IPS DF 4.7 (cell line): ENCODE data around the gene LIFR.

ENCODE experiments used
- DNase-seq: peaks from one replicate; pipeline ENCODE4 v3.0.0-alpha.2; 2013; ENCODE audit warnings: low spot score; ENCODE audit errors: extremely low read depth

The LIFR gene

DNA sequence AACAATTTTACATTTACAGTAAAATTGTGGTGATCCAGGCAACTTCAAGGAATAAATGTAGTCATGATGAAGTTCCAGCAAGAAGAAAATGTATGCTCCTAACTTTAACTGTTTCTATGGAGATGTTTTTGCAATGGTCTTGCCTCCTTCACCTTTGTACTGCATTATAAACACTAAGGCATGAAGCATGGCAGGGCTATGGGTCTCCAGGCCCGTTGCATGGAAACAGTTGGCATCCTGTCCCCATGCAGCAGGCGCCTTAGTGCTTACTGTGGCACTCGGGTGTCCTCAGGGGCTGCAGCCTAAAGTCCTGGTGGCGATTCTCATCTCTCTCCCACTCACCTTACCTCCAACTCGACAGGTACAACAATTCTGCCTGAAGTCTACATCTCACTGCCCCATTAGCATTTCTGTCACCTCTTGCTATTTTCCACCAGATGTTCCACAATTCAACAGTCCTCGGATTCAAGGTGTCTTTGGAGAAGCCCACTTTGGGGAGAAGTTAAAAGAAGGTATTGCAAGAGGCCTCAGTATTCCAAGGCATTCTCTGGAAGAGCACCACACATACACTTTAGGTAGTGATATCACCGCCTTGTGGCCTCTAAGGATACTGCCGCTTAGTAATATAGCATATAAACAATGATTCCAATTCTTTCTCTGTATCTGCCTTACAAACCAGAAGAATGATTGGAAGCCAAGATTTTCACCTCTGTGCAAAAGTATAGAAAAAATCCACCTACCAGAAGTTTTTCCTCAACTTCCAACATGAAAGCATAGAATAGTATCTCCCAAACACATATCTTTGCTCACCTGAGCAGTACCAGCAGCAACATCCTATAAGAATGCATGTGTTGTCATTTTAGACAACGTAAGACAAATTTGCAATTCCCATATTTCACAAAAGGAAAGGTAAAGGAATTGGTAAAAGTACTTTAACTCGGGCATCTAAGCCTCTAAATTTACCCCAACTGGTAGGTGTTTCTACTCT, 5.1 kb downstream of the LIFR start:
- no peak for DNase-seq

DNA sequence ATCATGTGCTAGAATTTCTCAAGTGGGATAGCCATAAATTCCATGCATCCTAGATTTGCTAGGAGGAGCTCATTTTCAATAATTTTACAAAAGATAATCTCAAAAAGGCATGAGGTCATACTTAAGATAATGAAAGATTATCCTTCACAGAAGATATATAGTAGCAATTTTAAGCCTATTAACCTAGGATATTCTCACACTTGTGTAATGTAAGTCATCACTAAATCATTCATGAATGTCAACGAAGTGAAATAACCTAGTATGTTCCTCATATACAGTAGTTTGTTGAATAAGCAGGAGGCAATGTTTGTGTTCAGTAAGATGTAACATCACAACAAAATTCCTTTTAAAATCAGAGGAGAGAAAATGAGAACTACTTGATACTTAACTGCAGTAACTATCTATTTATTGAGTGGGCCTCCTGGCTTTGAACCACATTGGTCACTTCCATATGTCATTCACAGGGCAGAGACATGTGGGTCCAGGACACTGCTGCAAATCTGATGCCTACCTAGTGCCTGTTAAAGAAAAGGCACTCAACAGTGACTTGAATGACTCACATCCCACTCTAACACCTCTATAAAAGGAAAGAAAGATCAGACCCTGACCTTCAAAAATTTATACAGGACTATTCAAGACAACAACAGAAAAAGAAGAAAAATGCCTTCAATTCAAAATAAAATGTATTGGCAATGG, 8.2 kb downstream of the LIFR start:
- DNase-seq: no peak

DNA sequence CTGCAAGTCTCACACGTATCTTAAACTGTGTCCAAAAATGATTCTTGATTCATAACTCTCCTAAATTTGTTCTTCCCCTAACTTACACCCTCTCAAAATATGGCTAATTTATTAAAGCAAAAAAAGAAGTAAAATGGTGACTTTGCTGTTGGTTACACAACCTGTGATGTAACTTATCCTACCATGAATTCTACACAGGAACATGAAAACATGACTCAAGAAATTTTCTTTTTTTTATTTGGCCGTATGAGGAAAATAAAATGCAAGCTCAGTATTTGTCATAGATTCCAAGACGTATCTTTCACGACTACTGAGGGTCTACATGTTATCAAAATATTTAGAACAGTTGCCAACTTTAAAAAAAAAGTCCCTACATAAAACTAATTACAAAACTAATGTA, 9.2 kb downstream of the LIFR start:
- DNase-seq: no peak

DNA sequence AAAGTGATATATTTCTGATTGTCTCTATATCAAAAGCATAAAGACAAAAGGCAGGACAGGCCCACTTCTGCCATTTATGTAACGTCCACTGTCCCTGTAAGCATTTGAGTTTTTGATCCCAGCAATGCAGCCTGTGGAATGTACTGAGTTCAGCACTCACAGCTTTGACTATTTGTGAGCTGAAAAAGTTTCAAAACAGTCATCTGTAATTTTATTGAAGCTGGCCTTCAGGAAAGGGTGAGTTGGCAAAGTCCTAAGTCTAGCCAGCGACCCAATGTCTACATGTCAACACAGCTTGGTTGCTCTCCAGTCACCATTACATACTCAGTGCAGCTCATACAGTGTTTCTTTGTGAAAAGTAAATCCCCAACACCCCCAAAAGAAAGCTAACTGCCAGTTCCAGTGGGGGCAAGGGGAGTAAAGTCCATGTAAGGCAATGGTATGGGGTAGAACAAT, 9.7 kb downstream of the LIFR start:
- no peak for DNase-seq

DNA sequence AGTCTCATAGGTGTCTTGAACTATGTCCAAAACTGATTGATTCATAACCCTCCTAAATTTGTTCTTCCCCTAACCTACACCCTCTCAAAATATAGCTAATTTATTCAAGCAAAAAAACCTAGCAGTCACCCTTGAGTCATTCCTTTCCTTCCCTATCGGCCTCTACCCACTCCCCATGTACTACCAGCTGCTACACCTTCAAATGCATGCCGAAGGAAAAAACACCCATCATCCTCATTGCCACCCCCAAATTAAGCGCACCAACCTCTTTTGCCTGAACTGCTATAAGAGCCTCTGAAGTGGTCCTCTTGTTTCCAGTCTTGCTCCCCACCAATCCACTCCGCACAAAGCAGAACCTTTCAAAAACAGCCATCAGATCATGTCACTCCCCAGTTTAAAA, 12.6 kb downstream of the LIFR start:
- no peak for DNase-seq

DNA sequence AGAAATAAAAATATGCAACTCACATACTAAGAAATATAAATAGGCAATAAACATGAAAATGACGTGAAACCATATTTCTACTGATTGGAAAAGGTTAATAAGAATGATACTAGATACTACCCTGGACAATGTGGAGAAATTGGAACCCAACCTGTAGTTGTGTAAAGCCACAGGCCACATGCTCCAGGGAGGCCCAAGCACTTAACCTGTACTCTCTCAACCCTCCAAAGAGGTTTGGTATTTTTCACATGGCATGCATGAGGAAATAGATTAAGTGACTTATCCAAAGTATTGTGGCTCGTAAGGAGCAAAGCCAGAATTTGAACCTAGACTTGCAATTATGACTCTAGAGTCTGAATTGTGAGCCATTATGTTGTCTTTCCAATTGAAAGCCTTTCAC, 13.4 kb downstream of the LIFR start:
- no peak for DNase-seq

DNA sequence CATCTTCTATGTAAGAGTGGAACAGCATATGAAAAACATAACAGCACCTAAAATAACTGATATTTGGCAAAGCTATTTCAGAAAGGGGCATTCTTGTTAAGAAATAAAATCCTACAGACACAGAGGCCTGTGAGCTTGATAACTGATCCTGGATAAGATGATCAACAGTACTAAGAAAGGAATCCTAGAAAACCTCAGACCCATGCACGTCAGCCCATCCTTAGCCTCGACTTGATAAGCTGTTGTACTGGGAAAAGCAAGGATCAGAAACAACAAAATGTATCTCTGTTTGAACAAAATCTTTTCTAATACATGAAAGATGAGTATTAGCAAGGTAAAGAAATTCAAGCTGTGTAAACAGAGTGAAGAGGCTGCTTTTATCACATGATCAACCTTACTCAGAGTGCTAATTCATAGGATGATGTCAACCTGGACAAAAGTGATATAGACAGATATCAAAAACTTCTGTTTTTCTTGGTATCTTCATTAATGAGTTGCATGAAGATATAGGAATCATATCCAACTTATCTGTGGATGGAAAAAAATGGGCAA, 15.2 kb downstream of the LIFR start:
- DNase-seq: no peak

DNA sequence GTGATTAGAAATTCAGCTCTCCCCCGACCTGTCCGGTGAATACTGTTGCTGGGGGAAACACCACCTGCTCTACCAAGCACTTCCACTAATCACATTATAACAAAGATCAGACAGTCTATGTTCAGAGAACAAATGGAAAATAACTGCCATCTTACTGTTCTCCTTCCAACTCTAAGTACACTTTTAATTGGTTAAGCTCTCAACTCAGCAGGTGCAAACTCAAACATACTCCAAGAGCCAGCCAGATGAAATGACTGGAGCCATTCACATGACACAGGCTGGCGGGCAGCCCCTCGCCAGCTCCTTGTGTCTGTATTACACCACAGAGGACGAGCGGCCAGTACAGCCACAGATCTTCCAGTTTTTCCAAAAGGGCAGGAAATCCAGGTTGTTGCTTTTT, 16.1 kb downstream of the LIFR start:
- DNase-seq: no peak

DNA sequence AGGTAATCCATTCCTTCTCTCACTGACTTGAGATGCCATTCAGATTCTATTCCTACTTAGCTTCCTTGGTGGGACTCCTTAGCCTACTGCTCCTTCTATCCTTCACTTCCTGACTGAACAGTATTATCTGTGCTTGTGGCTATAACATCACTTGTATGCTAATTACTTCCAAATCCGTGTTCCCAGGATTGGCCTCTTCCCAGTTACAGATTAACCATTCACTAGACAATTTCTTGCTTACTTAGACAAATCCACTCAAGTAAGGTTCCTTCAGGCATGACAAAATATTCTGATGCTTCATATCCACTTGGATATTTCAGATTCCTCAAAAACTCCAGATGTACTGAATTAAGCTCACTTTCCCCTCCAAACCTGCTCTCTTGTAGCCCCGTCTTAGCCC, 18.3 kb downstream of the LIFR start:
- no peak for DNase-seq

DNA sequence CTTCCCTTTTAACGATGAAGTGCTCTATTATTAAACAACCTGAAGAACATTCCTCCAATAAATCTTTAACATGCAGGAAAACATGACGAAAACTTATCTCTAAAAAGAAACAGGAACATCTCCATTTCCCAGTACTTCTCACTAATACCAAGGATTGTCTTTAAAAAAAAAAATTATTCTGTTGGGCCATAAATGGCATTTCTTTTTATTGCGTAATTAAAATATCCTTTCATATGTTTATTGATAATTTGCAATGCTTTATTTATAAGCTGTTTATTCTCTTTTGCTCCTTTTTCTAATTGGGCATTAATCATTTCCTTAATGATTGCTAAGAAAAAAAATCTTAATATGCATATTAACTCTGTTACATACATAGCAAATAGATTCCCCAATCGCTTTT, 18.9 kb downstream of the LIFR start:
- no peak for DNase-seq

DNA sequence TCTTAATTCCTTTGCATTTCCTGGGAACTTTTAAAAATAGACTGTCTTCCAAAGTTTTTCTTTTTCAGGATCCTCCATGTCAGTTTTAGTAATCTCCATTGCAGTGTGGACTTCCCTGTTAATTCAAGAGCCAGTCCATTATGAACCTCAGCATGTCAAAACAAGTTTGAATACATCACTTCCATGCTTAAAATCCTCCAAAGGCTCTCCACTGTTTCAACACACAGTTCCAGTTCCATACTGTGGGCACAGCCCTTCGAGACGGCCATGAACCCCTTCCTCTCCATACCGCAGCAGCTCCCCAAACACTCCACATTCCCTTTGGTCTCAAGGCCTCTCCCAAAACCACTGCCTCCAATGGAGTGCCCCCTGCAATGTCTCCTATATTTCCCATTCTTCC, 19.5 kb downstream of the LIFR start:
- no peak for DNase-seq

DNA sequence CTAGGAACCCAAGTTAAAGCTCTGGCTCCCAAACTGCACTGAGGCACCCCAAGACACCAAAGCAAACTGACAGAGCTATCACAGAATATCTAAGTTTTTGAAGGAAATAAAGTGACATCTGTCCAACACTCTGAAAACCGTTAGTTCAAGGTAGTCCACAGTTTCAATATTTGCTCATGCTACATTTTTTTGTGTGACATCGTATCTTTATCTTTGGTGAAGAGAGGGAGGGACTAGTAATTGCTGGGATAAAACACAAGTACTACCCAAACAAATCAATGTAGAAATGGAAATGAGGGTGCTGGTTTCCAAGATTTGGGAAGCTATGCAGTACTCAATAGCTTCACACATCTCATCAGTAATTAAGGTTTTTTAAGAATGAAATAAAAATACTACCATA, 20.6 kb downstream of the LIFR start:
- no peak for DNase-seq

DNA sequence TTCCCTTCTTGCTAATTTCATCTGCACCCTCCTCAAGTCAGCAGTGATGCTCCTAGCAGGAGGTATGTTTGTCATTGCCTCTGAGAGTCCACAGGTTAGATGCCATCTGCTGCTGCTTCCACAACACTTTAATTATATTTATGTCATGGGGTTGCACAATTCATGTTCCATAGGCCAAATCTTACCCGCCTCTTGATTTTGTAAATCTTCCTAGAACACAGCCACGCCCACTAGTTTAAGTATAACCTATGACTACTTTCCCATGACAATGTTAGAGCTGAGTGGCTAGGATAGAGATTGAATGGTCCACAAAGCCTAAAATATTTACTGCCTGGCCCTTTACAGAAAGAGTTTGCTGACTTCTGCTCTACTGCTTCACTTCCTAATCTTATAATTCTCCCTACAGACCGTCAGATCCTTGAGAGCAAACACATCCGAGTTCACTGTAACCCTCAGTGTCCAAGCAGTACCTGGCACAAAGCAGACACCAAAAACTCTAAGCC, 21.1 kb downstream of the LIFR start:
- no peak for DNase-seq

DNA sequence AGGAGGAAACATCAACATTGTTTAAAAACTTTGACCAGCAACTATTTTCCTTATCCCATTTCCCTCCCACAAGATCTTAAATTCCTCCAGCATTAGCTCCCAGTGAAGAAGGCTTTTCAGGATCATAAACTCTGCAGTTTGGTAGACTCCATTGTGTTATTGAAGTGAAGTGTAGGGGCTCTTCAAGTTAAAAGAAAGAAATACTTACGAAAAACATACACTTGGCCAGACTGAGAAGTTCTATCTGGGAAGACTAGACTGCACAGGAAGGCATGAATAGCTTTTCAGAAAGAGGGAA, 22.3 kb downstream of the LIFR start:
- DNase-seq: no peak

DNA sequence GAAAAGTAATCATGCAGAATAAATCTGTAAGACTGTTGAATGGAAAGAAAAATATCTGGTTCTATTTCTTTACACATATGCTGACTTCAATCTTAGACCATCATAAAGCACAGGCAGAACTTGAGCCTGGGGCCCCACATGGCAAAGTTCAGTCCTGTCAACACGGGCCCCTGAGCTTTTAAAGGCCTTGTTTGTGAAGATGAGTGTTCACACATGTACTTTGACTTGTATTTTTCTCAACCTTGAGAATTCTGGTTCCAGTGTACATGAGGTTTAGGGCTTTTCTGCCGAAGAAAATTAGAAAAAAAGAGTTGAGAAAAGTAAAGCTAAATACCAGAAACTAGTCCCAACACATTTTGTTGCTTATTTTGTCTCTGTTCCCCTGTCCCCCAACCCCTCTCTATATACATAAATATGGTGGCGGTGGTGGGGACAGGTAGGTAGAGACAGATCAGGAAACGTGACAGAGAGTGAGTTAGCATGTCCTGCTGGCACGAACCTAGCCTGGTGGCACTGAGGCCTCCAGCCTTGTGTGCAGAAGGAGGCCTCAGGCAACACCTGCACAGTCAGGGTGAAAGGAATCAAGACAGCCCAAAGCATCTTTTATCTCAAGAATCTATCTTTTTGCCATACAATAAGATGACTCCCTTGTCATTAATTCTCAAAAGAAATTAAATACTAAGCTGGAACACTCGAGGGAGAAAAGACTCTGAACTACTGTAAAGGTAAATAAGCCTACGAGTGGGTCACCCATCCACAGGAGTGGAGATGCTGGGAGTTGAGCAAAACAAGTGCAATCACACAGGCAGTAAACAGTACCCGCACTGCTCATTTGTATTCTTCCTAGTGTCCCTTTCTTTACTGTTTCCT, 22.9 kb downstream of the LIFR start:
- DNase-seq: no peak

DNA sequence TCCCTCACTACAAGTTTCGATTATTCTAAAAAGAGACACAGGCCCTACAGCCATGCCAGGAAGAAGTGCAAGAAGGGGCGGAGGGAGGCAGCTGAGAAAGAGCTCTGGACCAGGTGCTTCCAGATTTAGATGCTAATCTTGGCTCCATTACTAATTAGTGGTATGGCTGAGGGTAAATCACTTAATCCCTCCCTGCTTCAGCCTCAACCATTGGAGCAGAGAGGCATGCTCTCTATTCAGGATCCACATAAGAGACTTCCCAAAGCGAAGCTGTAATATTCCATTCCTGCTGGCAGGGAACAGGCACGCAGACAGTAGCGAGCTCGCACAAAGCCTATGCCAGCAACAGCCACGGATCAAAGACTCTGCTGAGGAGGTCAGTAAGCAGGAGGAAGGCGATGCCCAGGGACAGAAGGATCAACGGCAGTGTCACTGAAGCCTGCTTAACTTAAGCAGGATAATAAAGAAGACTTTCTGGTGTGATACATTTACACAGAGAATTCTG, 24.2 kb downstream of the LIFR start:
- no peak for DNase-seq

DNA sequence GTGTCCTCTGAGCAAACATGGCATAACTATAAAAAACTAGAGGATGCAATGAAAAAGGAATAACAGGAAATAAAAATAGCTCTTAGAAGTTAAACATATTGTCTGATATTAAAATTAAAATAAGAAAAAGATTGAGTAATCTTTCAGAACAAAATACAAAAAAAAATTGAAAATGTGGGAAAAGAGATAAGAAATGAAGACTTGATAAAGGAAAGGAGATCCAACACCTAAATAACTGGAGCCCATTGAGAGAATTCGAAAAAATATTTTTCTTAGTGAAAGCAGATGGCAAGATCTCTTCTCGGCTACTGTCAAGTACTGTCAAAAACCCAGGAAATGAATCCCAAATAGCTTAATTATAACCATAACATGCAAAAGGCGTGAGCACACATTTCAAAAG, 24.9 kb downstream of the LIFR start:
- DNase-seq: no peak

DNA sequence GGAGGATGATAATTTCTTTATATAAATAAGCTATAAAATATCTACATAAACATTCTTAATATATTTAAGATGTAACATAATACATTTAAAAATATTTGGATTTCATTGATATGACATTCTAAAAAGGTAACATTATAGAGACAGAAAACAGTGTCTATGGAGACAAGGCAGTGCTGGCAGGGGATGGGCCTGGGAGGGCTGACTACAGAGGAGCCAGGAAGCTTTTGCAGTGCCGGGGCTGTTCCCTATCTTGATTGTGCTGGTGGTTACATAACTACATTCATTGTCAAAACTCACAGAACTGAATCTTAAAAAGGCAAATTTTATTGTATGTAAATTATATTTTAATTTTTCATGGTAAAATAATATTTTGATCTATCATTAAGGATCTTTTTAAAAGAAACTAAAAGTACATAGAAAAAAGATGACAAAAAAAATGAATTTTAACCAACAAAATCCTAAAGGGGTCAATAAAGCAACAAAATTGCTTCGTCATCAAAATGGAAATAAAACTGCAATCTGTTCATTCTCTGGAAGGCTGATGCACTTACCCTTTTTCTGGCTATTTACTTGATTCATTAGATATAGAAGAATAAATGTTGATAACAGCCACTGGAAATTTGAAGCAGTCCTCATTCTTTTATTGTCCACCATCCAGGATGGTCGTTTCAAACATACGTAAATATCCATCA, 26.3 kb downstream of the LIFR start:
- DNase-seq: no peak

DNA sequence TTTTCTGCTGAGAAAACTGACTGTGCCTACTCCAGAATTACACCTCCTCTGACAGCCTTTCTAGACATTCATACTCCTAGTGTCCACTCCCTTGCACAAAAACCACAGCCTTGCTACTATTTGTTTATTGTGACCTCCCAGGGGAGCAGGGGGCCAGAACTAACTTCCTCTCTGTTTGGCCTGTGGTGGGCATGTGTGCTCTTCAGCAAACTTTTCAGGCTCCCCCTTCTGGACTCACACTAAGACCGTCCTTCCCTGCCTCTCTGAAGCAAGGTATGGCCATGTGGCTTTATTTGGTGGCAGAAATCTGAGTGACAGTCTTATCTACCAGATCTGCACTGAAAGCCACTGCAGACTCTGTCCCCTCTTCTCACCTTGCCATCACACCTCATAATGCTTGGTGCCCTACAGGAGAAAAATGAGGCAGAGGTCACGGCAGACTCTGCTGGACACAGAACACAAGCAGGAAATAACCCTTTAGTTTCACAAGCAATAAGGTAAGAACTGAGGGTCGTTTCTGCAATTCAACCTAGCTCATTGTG, 28.2 kb downstream of the LIFR start:
- no peak for DNase-seq

DNA sequence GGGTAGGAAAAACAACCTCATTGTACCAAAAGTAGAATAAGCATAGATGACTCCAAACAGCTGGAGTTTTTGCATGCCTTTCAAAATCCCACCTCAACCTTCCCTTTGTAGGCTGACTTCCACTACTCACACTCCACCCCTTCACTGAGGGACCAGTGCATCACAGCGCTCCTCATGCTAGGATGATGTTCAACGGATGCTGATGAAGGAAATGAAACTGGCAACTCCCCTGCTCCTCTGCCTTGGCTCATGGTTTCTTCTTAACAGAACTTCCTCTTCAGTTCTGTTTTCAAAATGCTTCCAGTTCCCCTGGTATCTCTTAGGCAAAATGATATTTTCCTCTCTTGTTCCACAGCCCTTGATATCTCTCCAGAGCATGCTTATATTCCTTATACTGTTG, 29.0 kb downstream of the LIFR start:
- DNase-seq: no peak
